GM18873 (cell line): ENCODE data around the gene RPL10.
"Not testable (repeated sequence)": the region's sequence is repeated elsewhere in the genome, so short reads cannot be mapped to it uniquely, and the experiment has no call there.

Source experiments
- ATAC-seq: cut with Tn5 transposase; IDR thresholded peaks from one replicate; pipeline ENCODE4 v1.9.1; 2021; ENCODE audit warnings: mild to moderate bottlenecking, moderate library complexity, moderate number of reproducible peaks; ENCODE audit not compliant: unreplicated experiment, low FRiP score

RPL10 gene

DNA sequence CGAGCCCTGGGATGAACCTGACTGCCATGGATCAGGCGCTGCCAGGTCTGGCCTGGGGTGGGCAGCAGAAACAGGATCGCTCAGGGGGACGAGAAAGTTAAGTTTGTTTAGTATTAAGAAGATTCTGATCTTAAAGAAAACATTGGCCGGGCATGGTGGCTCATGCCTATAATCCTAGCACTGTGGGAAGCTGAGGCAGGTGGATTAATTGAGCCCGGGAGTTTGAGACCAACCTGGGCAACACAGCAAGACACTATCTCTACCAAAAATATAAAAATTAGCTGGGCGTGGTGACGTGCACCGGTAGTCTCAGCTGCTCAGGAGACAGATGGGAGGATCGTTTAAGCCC is 23.0 kb upstream of the RPL10 start:
- no peak for ATAC-seq

DNA sequence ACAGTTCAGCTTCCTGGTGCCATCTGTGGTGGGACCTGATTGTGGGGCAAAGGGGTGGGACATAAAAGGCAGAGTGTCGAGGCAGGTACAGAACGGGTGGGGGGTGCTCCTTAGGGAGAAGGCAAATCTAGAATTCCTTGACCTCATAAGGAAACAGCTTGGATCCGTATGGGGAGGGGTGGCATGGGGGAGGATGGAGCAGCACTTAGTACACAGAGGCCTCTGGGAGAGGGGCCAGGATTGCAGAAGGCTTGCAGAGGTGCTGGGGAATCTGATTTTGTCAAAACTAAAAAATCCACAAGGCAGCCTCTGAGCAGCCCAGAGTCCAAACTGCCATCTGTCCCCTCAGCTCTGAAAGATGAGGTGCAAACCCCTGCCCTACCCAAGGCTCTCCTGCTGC is 21.4 kb upstream of the RPL10 start:
- no peak for ATAC-seq

DNA sequence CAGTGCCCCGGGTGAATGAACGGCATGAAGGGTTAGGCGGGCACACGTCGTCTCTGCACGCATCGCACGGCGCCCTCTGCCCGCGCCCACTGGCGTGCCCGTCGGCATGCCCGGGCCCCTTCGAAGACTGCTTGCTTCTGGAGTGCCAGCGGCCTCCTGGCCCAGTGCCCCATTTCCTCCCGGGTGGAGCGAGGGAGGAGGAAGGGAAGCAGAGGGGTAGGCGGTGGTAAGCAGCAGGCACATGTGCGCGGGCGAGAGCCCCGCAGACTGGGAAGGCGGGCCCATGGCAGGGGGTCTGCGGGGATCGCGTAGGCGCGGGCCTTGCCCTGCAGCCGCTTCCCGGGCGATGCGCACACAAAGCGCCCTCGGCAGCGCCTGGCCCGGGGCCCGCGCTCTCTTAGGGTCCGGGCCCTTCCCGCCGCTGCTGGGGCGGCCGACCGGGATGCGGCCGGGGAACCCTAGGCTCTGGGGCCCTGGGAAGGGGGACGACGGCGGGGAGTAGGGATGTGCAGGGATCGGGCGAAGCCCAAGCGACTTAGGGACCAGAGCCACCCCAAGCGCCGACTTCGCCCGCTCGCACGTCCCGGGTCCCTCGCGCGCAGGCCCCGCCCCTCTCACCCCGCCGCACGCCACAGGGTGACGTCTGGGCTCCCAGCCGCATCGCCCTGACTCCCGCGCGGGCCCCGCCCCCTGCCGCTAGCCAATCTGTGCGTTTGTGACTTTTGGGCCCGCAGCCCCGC is 19.9 kb upstream of the RPL10 start:
- ATAC-seq, result no peak

GRCh38 chrX:154378799-154379568 is 19.2 kb upstream of the RPL10 start, which contains the start of gene EMD:
TSS of gene EMD (plus strand) at chrX:154379295. CDS start at chrX:154379485, 190 bp downstream.
- peak; percentile 82 for ATAC-seq

GRCh38 chrX:154379569-154379951 is 18.6 kb upstream of the RPL10 start:
- peak; percentile 1 for ATAC-seq

DNA sequence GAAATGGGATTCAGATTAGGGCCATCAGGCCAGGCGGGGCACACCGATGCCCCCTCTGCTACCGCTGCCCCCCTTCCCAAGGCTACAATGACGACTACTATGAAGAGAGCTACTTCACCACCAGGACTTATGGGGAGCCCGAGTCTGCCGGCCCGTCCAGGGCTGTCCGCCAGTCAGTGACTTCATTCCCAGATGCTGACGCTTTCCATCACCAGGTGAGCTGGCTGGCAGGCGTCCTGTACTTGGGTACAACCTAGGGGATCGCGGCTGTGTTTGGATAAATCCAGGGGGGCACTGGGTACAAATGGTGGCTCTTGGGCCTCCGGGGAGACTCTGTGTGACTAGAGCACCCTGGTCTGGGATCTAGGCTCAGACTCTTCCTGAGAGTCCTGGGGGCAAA is 18.0 kb upstream of the RPL10 start:
- no peak for ATAC-seq

GRCh38 chrX:154380787-154381186 is 17.4 kb upstream of the RPL10 start:
- no peak for ATAC-seq

DNA sequence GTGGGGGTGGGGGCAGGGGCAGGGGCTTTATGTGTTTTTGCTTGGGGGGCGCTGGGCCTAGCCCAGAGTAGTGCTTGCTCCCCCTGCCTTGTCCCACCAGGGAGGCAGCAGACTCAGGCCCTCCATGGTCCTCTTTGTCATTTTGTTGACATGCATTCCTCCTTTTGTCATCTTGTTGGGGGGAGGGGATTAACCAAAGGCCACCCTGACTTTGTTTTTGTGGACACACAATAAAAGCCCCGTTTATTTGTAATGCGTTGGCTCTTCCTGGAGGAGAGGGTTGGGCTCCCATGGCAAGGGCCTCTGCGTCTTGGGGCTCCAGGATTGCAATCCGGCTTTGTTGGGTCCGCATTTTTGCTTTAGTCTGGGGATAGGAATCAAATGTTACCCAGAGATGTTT is 16.9 kb upstream of the RPL10 start:
- no peak for ATAC-seq

GRCh38 chrX:154382483-154383069 is 15.6 kb upstream of the RPL10 start:
- no peak for ATAC-seq

DNA sequence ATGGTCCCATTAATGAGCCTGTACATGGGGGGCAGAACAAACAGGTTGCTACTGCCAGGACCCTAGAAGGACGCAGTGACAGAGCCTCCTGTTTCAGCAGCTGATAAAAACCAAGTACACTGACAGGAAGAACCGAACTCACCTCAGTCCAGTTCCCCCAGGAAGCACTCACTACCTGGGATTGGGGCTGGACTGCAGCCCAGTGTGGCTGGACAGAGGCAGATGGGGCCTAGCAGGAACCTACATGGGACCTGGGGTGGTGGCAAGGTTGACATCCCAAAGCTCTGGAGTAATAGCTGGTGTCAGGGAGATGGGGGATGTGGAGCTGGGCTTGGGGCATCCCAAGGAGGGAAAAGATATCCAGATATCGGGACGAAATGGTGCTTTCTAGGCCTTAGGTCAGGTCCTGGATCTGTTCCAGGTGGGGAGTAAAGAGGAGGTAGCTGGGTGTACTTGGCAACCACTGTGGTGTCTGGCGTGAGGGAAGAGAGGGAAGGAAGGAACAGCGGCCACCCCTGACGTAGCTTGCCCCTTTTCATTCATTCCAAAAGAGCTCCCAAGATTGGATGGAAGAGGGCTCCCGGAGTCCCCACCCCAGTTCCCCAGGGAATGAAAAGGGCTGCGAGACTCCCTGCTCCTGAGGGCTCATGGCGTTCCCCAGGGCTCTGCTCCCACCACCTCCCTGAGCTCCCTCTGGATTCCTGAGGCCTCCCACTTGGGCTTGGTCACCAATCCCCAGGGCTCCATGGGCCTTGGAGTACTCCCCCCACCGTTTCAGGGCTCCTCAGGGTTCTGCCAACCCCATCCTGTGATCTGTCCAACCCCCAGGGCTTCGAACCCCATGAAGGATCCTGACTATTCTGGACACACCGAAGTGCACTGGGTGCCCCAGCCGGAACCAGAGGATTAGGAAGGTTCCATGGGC is 14.6 kb upstream of the RPL10 start:
- no peak for ATAC-seq

DNA sequence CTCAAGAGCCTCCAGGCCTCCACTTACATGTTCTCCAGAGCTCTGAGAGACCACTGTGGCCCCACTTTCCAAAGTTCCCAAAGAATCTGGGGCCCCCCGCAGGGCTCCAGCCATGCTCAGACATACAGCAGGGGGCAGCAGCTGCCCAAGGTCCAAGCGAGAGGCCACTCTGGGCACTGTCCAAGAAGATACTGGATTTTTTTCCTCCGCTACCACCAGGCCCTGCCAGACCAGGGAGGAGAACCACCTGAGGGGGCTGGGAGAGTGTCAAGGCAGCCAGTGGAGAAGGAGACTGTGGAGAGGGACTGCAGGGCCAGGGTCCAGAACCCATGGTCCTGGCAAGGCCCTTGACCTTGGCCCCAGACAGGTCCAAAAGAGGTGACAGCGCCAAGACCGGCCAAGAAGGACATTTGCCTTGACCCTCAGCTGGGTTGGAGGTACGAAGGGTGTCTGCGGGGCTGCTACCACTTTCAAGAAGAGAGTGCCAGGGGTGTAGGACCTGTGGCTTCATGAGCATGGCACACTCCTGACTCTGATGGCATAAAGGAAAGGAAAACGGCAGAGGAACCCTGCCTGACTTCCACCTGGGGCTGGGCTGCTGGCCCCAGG is 13.8 kb upstream of the RPL10 start:
- no peak for ATAC-seq

GRCh38 chrX:154388094-154388493 is 10.1 kb upstream of the RPL10 start:
- ATAC-seq, result not testable (repeated sequence)

GRCh38 chrX:154388649-154389048 is 9.5 kb upstream of the RPL10 start:
- not testable (repeated sequence) for ATAC-seq

DNA sequence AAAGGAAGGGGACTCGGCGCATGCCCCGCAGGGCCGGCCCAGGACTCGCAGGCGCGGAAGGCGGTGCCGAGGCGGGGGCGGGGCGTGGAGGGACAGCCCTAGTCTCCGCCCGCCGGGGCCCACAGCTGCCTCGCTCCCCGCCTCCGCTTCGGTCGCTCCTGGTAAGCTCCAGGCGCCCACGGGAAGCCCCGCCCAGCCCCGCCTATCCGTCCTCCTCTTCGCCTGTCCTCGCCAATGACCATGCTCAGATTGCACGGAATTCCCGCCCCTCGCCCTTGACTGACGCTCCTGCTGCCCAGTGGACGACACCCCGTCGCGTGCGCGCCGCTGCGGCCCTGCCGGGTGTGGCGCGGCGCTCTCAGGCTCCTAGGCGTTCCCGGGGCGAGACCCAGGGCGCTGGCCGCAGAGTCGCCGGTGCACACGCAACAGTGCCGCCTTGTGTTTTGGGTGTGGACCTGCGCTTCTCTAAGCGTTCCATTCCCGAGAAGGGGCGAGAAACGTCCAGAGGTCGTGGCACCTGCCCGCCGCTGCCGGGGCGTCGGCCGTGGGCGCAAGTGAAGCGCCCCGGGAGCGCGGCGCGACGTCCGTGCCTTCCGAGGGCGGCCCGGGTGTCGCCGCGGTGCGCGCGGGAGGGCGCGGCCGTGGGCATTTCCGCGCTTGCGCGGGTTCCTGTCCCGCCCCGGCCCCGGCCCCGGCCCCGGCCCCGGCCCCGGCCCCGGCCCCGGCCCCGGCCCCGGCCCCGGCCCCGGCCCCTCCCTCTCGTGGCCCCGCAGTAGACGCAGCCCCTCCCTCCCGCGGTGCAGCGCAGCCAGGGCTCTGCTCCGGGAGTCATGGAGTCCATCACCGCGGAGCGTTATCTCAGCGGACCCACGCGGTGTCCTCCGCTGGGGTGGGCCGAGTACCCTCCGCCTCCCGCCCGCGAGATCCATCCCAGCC is 8.1 kb upstream of the RPL10 start:
- ATAC-seq, result peak; percentile 68

- not testable (repeated sequence) for ATAC-seq
Observed at GRCh38 chrX:154396363-154396762, 1.8 kb upstream of the RPL10 start.

GRCh38 chrX:154396973-154397887 is 947 bp upstream of the RPL10 start:
- ATAC-seq, result peak; percentile 25

DNA sequence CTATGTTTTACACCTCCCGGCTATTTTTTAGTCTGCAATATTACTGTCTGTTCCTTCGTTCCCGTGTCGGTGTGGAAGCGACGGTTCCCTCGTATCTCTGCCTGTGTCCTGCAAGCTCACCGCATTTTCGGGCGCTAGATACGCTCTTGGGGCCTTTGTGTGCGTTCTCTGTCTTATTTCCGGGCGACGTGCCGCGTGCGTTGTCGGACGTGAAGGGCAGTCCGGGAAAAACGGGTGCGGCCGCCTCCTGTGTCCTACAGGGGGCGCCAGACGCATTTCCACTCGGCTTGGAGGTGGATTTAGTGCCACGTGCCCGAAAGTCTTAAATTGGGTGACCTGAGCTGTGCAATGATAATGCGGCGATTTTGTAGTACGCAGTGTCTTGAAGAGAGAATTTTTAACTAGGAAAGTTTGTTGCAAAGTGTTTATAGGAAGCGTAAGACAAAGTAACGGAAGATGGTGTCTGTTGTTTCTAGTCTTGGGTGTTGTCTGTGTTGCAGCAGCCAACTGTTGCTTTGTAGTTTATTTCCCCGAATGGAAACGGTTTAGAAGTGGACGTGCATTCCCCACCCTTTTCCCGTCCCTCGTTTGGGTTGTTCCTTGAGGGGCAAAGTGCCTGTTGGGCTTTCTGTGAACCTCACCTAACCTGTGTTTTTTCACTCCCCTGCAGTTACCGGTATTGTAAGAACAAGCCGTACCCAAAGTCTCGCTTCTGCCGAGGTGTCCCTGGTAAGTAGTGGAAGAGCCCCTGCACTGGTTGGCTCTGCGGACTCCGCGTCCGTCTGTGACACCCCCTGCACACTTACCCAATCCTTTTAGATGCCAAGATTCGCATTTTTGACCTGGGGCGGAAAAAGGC is 720 bp downstream of the RPL10 start:
- peak; percentile 20 for ATAC-seq
